WI38 (cell line): ENCODE data around the gene SLC51B.

ENCODE experiments used
- H3K4me3 ChIP-seq: 2 replicates; pipeline ENCODE4 v1.5.1; 2011; ENCODE audit warnings: low read depth, mild to moderate bottlenecking, control low read depth, low read length
- CTCF ChIP-seq: IDR thresholded peaks from 2 replicates; pipeline ENCODE4 v1.5.1; 2012; ENCODE audit warnings: low read depth, mild to moderate bottlenecking, control low read depth, low read length

Gene SLC51B

GRCh38 chr15:65032801-65033537 is 12.2 kb upstream of the SLC51B start:
- H3K4me3 ChIP-seq = no peak overlapping the region
- TF ChIP-seq CTCF = peak; percentile 85

- H3K4me3 ChIP-seq = no peak overlapping the region
- peak; percentile 67 for TF ChIP-seq CTCF
Measured at GRCh38 chr15:65033659-65034269, 11.4 kb upstream of the SLC51B start.

GRCh38 chr15:65034719-65035118 is 10.5 kb upstream of the SLC51B start:
- TF ChIP-seq CTCF = no peak

GRCh38 chr15:65037309-65037708 is 7.9 kb upstream of the SLC51B start:
- H3K4me3 ChIP-seq = no peak overlapping the region
- no peak for TF ChIP-seq CTCF

More at GRCh38 chr15:65034719-65035118, 10.5 kb upstream of the SLC51B start:
- H3K4me3 ChIP-seq = no peak overlapping the region

GRCh38 chr15:65038428-65038827 is 6.8 kb upstream of the SLC51B start:
- H3K4me3 ChIP-seq = no peak overlapping the region
- TF ChIP-seq CTCF = no peak

- no peak for TF ChIP-seq CTCF
- H3K4me3 ChIP-seq = no peak overlapping the region
Measured at GRCh38 chr15:65038836-65039235, 6.4 kb upstream of the SLC51B start.

GRCh38 chr15:65040461-65040860 is 4.7 kb upstream of the SLC51B start:
- no peak overlapping the region for H3K4me3 ChIP-seq
- no peak for TF ChIP-seq CTCF
